Choroid plexus epithelial cell (primary cell): ENCODE measurements around the gene LIN7A.

Source experiments
- DNase-seq: peaks from one replicate; pipeline ENCODE4 v3.0.0-alpha.2; 2010; ENCODE audit warnings: low read depth
- H3K4me3 ChIP-seq: 2 replicates; pipeline ENCODE4 v1.5.1; 2011; ENCODE audit warnings: low read depth, mild to moderate bottlenecking, control low read depth, low read length, moderate library complexity
- TF ChIP-seq, protein P1 (sequence below): conservative IDR thresholded peaks from 2 replicates; pipeline ENCODE4 v1.5.1; 2011; ENCODE audit warnings: low read depth, mild to moderate bottlenecking, control low read depth, inconsistent platforms, low read length, moderate library complexity

LIN7A gene

DNA sequence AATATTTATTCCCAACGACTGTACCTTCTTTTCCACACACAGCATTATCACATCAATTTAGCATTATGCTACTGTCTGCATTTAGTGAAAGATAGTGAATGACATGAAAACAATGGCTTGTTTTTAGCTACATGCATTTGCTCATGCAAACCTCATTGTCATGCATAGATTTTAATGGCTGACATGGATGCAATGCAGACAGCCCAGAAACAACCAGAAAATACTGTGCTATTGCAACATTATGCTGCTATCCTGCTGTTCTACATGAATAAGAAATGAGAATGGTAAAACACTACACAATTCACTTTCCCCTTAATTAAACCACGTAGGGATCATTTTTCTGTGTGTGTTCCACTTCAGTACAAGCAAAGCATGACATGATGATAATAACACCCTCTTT, 90.8 kb downstream of the LIN7A start:
- TF ChIP-seq, protein P1, sequence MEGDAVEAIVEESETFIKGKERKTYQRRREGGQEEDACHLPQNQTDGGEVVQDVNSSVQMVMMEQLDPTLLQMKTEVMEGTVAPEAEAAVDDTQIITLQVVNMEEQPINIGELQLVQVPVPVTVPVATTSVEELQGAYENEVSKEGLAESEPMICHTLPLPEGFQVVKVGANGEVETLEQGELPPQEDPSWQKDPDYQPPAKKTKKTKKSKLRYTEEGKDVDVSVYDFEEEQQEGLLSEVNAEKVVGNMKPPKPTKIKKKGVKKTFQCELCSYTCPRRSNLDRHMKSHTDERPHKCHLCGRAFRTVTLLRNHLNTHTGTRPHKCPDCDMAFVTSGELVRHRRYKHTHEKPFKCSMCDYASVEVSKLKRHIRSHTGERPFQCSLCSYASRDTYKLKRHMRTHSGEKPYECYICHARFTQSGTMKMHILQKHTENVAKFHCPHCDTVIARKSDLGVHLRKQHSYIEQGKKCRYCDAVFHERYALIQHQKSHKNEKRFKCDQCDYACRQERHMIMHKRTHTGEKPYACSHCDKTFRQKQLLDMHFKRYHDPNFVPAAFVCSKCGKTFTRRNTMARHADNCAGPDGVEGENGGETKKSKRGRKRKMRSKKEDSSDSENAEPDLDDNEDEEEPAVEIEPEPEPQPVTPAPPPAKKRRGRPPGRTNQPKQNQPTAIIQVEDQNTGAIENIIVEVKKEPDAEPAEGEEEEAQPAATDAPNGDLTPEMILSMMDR: no peak
- H3K4me3 ChIP-seq: no peak overlapping the region
- DNase-seq: no peak

DNA sequence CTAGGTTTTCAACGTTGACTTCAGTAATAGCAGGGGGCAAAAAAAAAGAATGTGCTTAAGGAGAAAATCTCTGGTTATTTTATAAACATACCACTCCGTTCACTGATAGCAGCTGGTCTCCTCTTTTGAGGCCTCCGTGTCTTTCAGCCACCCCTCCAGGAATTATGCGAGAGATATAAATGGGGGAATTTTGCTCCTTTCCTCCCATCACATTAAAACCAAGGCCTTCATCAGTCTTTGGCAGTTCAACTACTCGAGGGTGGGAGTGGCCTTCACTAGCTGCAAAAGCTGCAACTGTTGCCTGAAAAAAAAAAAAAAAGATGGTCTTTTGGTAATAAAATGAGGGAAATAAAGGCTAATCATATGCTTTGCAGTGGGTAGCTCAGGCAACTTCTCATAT, 92.1 kb downstream of the LIN7A start:
- no peak overlapping the region for H3K4me3 ChIP-seq
- DNase-seq: no peak
- TF ChIP-seq, protein P1: no peak

DNA sequence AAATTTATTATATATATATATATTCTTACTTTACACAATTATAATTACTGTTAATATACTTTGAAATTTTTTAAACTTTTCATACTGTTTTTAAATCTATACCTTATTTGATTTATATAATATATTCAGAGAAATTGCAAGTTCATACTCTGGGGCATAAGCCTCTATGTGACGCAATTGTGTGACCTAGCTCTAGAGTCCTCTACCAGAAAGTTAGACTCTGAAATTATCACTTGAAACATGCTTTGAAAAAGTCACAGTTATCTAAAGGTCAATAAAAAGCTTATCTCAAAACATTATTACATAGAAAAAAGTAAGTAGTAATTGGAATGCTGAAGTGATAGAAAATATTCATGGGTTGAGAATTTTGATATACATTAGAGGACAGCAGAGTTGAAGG, 93.8 kb downstream of the LIN7A start:
- DNase-seq: no peak
- TF ChIP-seq, protein P1: no peak
- no peak overlapping the region for H3K4me3 ChIP-seq

DNA sequence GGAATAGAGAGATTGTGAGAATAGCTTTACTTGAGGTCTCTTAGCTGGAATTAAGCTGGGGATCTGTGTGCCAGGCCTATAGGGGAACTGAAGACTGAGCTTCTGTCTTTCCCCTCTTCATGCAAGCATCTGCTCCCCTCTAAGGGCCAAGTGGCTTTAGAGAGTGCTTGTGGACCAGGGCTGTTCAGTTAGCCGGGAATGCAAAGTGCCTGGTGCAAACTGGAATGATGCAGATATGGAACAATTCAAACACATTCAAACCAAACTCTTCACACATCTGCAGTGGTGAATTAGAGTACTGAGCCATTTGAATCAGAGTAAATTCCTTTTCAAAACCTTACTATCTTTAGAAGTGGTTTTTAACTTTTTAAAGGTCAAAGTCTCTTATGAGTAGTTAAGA, 99.0 kb downstream of the LIN7A start:
- TF ChIP-seq, protein P1: no peak
- peak; percentile 31 for DNase-seq
- no peak overlapping the region for H3K4me3 ChIP-seq

DNA sequence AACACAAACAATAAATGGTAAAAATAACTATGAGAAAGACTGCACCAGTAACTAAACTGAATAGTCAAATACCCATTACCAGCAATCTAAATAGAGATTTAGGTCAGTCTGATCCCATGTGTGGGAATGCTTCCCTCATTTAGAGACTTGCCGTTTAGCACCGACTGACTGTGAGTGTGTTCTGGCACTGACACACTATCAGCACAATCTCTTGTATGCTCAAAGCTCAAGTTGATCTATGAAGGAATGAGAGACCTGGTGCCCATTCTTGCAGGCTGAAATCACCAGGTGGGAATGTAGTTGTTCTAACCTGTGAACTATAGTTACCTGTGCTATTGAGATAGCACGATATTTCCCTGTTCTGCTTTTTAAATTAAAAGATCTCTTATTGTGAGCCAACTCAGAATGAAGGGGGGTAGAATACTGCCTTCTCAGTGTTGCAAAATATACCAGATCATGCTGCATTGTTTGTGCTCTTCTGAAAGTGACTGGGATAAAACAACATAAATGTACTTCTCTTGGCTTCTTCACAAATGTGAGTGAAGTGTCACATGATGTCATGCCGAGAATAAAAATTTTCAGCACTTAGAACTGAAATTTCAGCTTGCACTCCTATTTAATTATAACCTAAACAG, 99.6 kb downstream of the LIN7A start:
- no peak for DNase-seq
- TF ChIP-seq, protein P1: no peak
- no peak overlapping the region for H3K4me3 ChIP-seq

DNA sequence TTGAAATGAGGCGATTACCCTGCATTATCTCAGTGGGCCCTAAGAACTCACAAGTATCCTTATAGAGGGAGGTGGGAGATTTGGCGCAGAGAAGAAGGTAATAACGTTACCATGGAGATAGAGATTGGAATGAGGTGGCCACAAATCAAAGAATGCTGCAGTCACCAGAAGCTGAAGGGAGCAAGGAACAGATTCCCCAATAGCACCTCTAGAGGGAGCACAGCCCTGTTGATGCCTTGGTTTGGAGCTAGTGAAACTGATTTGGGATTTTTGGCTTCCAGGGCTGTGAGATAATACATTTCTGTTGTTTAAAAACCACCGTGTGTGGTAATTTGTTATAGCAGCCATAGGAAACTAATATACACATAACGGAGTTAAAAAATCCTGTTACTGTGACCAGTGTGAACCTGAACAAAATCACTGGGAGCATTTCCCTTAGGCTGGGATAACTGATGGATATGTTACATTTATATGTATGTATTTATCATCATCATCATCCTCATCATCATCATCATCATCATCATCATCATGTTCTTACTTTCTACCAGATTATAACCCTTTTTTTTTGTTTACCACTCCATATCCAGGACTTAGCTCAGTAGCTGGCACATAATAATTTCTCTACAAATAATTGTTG, 100.3 kb downstream of the LIN7A start:
- no peak overlapping the region for H3K4me3 ChIP-seq
- peak; percentile 87 for DNase-seq
- TF ChIP-seq, protein P1: peak; percentile 98

DNA sequence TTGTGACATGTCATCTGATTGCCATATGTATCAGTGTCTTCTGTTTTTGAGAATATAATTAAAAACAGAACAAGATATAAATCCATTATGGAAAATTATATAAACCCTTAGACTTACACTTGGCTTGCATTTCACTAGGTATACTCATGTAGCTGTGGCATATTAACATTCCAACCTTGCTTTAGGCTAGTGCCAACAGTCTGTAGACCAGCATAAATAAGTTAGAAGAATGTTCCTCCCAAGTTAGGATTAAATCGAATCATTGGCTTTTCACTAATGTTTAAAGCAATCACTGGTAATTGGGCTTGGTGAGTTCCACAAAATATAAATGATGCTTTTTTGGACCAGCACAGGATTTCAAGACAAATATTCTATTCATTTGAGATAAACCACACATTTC, 103.0 kb downstream of the LIN7A start:
- no peak for DNase-seq
- TF ChIP-seq, protein P1: no peak
- H3K4me3 ChIP-seq: no peak overlapping the region
